CD4-positive, alpha-beta memory T cell (primary cell): ENCODE results near the gene AGBL3. TPM values are rescaled to one million over a fixed set of nuclear protein-coding genes. Genes with fewer than 3 reads are reported as not detected.

Experiments
- CTCF ChIA-PET: fragments of 350-600 bp; sonication (Branson Sonifier 250); formaldehyde crosslinking; loops from one replicate; lab custom pipeline; 2021; ENCODE audit warnings: inconsistent platforms; ENCODE audit not compliant: partially characterized antibody; lab: Charles Lee
- POLR2A ChIA-PET: fragments of 350-600 bp; sonication (Branson Sonifier 250); formaldehyde crosslinking; loops from one replicate; lab custom pipeline; 2021; ENCODE audit not compliant: partially characterized antibody; lab: Charles Lee
- DNase-seq, 5 donors: peaks; one replicate each; pipeline versions ENCODE4 v3.0.0 to v3.0.0-alpha.2; 2020 to 2022; ENCODE audit warnings: mixed read lengths in 1 of 5
- H3K27ac ChIP-seq: one replicate; pipeline ENCODE4 v1.7.0; 2013; ENCODE audit warnings: low read depth, low read length
- H3K27me3 ChIP-seq: 2 replicates; pipeline ENCODE4 v1.7.0; 2013; ENCODE audit warnings: mild to moderate bottlenecking, low read length, moderate library complexity; ENCODE audit not compliant: insufficient read depth
- H3K36me3 ChIP-seq: 2 replicates; pipeline ENCODE4 v1.7.0; 2013; ENCODE audit warnings: mild to moderate bottlenecking, low read length, moderate library complexity; ENCODE audit not compliant: insufficient read depth
- H3K4me1 ChIP-seq: 2 replicates; pipeline ENCODE4 v1.7.0; 2013; ENCODE audit warnings: mild to moderate bottlenecking, low read length, moderate library complexity; ENCODE audit not compliant: insufficient read depth
- H3K4me3 ChIP-seq, 2 donors: one replicate each; pipeline ENCODE4 v1.7.0; 2013; ENCODE audit warnings: low read length in 2 of 2, mild to moderate bottlenecking in 1 of 2
- H3K9me3 ChIP-seq, 2 donors: one replicate each; pipeline ENCODE4 v1.7.0; 2013; ENCODE audit warnings: low read length in 2 of 2, control low read depth in 1 of 2; ENCODE audit not compliant: control insufficient read depth in 1 of 2
- H3K27ac Mint-ChIP-seq, 7 donors: one replicate each; pipeline ENCODE4 v1.8.0; 2020 to 2021; ENCODE audit warnings: mixed read lengths in 7 of 7, mild to moderate bottlenecking in 6 of 7, inconsistent platforms in 3 of 7, moderate library complexity in 3 of 7
- H3K27me3 Mint-ChIP-seq, 2 donors: one replicate each; pipeline ENCODE4 v1.8.0; 2020 to 2021; ENCODE audit warnings: mixed read lengths in 2 of 2
- H3K36me3 Mint-ChIP-seq, 2 donors: one replicate each; pipeline ENCODE4 v1.8.0; 2020 to 2021; ENCODE audit warnings: mixed read lengths in 2 of 2, inconsistent platforms in 1 of 2, mild to moderate bottlenecking in 1 of 2
- H3K4me1 Mint-ChIP-seq, 4 donors: one replicate each; pipeline ENCODE4 v1.8.0; 2020 to 2021; ENCODE audit warnings: mixed read lengths in 4 of 4, mild to moderate bottlenecking in 1 of 4
- H3K4me3 Mint-ChIP-seq, 8 donors: one replicate each; pipeline ENCODE4 v1.8.0; 2020 to 2021; ENCODE audit warnings: mixed read lengths in 8 of 8, mild to moderate bottlenecking in 7 of 8, moderate library complexity in 6 of 8, inconsistent platforms in 3 of 8
- H3K9me3 Mint-ChIP-seq, 8 donors: one replicate each; pipeline ENCODE4 v1.8.0; 2020 to 2021; ENCODE audit warnings: mixed read lengths in 8 of 8, mild to moderate bottlenecking in 5 of 8, inconsistent platforms in 3 of 8, moderate library complexity in 1 of 8
- intact Hi-C: fragments of 100-400 bp; cut with micrococcal nuclease; formaldehyde crosslinking; loops from one replicate; pipeline ENCODE4 v1.15.1; 2023
- polyA plus RNA-seq, 2 donors: library from polyadenylated mRNA; unstranded; fragments of 300-500 nt; fragmentation: Illumina TruSeq; gene quantifications; one replicate each; pipeline ENCODE4 v1.2.3, GENCODE V29; 2021
- total RNA-seq, 2 experiments: library from RNA; stranded (reverse); gene quantifications; one replicate each; pipeline ENCODE4 v1.2.3, GENCODE V29; 2021

Gene AGBL3
- total and polyA plus RNA-seq, 4 experiments from 2014 or later, result 0.42 to 6.2 (median 3.2) TPM

DNA sequence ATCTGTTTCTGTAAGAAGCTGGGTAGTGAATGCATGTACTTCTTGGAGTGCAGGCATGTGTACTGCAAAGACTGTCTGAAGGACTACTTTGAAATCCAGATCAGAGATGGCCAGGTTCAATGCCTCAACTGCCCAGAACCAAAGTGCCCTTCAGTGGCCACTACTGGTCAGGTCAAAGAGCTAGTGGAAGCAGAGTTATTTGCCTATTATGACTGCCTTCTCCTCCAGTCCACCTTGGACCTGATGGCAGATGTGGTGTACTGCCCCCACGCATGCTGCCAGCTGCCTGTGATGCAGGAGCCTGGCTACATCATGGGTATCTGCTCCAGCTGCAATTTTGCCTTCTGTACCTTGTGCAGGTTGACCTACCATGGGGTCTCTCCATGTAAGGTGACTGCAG, 142.6 kb downstream of the AGBL3 start:
- POLR2A ChIA-PET, result no interaction called here
- Mint-ChIP-seq H3K36me3 (peaks cover 8 to 19% of the 10 kb centered on the region in 2 donors), H3K27ac (no peak overlapping the region), H3K4me1 (peaks cover 0 to 2% (median 0%) of the 10 kb centered on the region in 4 donors), H3K9me3 (peaks cover 0 to 33% (median 15%) of the 10 kb centered on the region in 8 donors), H3K4me3 (no peak overlapping the region), H3K27me3 (peaks cover 0 to 1% of the 10 kb centered on the region in 2 donors)
- CTCF ChIA-PET, result no interaction called here
- DNase-seq, result no peak
- Histone ChIP-seq H3K4me1 (no peaks in the 10 kb centered on the region), H3K36me3 (no peaks in the 10 kb centered on the region), H3K27ac (no peak overlapping the region), H3K9me3 (no peaks in the 10 kb centered on the region), H3K27me3 (no peaks in the 10 kb centered on the region), H3K4me3 (no peak overlapping the region)
- intact Hi-C loops, result no loop called here

DNA sequence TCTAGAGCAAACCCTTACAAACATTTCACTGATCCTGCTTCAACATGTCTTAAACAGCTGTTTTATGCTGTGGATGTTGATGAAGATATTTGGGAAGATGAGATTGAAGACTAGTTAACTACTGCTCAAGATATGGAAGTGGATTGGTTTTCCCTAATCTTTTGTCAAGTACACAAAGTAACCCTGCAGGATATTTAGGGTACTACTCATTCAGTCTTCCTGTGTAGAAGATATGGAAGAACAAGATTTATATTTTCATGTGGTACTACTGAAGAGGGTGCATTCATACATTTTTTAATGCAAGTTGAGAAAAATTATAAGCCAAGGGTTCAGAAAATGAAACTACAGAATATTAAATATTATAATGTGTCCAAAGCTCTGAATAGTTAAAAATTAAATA, 143.3 kb downstream of the AGBL3 start:
- ChIA-PET POLR2A (no interaction called here), CTCF (no interaction called here)

DNA sequence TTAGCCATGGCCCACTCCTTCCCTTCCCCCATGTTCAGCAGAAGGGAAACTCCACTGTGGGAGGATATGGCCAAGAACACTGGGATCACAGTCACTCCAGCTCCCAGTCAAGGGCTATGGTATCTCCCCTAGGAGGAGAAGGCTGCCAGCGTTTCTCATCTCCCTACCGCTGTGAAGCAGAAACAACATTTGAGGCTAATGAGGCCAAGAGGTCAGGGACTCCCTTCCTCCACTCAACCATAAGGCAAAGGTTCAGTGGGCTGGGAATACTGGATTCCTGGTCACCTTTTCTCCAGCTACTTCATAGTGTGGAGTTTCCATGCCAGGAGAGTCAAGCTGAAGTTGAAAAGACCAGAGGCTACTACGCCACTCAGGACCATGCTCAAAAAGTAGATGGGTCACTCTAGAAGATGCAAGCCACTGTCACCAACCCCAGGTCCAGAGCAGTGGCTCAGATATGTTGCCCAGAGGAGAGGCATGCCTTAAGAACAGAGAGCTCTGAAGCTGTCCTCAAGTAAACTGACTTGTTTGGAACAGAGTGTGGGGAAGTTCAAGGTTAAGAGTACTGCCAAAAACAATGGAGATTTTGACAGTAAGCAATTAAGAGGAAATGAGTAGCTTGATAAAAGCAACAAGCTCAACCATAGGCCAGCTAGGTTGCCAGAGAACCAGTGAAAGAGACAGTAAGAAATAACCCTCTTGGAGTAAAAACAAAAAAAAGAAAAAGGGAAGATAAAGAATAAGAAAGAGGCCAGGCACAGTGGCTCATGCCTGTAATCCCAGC, 157.8 kb downstream of the AGBL3 start:
- Mint-ChIP-seq H3K9me3 (peaks cover 0 to 16% (median 3%) of the 10 kb centered on the region in 8 donors), H3K4me1 (peaks cover 19 to 44% (median 29%) of the 10 kb centered on the region in 4 donors), H3K4me3 (peak overlapping the region in 1 of 8 donors; percentile 30), H3K27me3 (no peaks in the 10 kb centered on the region), H3K36me3 (peaks cover 15 to 32% of the 10 kb centered on the region in 2 donors), H3K27ac (peak overlapping the region in 6 of 7 donors; percentile 19 to 88 (median 44))
- no peak for DNase-seq
- ChIA-PET POLR2A (interaction anchor here (2.1 kb wide), 1 partner anchor 26 kb away, joined by 10 read pairs; the partner anchor contains the start of gene CYREN), CTCF (interaction anchor here (2.9 to 4.8 kb wide), 2 partner anchors 26 to 157 kb away, joined by 17 to 30 read pairs; partner anchors contain the start of genes AGBL3 and CYREN)
- Histone ChIP-seq H3K36me3 (no peaks in the 10 kb centered on the region), H3K27me3 (no peaks in the 10 kb centered on the region), H3K4me3 (no peak overlapping the region), H3K4me1 (peaks cover 29% of the 10 kb centered on the region), H3K27ac (no peak overlapping the region), H3K9me3 (no peaks in the 10 kb centered on the region)
- intact Hi-C loops, result no loop called here

More for the DNA sequence above, 143.3 kb downstream of the AGBL3 start:
- no peak overlapping the region for H3K4me3 ChIP-seq
- Mint-ChIP-seq H3K27ac (no peak overlapping the region), H3K4me3 (no peak overlapping the region), H3K36me3 (peaks cover 6 to 18% of the 10 kb centered on the region in 2 donors), H3K27me3 (peaks cover 0 to 1% of the 10 kb centered on the region in 2 donors), H3K9me3 (peaks cover 0 to 33% (median 15%) of the 10 kb centered on the region in 8 donors), H3K4me1 (peaks cover 0 to 2% (median 0%) of the 10 kb centered on the region in 4 donors)
- intact Hi-C loops, result no loop called here
- no peak overlapping the region for H3K27ac ChIP-seq
- no peak for DNase-seq
- H3K27me3 ChIP-seq, result no peaks in the 10 kb centered on the region
- H3K36me3 ChIP-seq, result no peaks in the 10 kb centered on the region
- no peaks in the 10 kb centered on the region for H3K4me1 ChIP-seq
- H3K9me3 ChIP-seq, result no peaks in the 10 kb centered on the region

DNA sequence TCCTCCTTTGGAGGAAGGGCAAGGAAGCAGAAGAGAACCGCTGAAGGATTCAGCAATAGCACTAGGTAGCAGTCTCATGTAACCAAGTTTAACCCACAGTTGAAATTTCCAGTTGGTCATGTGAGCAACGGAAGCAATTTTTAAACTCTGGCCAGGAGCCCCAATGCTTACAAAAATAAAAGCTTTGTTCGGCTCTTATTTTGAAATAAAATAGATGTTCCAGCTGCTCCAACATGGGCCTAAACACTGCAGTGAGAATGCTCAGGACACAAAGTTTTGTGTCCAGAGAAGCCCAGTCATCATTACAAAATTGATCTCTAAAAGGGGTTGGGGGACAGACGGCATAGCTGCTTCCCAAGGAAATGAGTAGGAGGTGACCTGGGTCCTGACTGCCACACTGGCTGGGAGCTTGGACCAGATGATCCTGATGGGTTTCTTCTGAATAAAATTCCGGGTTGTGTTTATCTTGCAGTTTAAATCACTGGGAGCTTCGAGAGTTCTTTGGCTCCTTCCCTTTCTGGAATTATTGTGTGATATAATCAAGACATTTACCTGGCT, 161.1 kb downstream of the AGBL3 start:
- Histone ChIP-seq H3K36me3 (no peaks in the 10 kb centered on the region), H3K27me3 (no peaks in the 10 kb centered on the region), H3K4me1 (peaks cover 61% of the 10 kb centered on the region), H3K4me3 (peak overlapping the region; percentile 48 to 67), H3K9me3 (no peaks in the 10 kb centered on the region), H3K27ac (peak overlapping the region; percentile 90)
- Mint-ChIP-seq H3K9me3 (no peaks in the 10 kb centered on the region), H3K27me3 (no peaks in the 10 kb centered on the region), H3K36me3 (peaks cover 21 to 27% of the 10 kb centered on the region in 2 donors), H3K4me3 (peak overlapping the region; percentile 85 to 96 (median 92)), H3K4me1 (peaks cover 40 to 72% (median 55%) of the 10 kb centered on the region in 4 donors), H3K27ac (peak overlapping the region; percentile 90 to 99 (median 98))
- DNase-seq, result peak in 4 of 5 donors; percentile 35 to 51 (median 44)
- ChIA-PET CTCF (interaction anchor here (1.1 to 6.4 kb wide), 10 partner anchors 9 to 715 kb away, joined by 3 to 113 read pairs (median 5); partner anchors contain the start of genes AGBL3, CYREN and WDR91), POLR2A (interaction anchor here (0.7 to 7.2 kb wide), 13 partner anchors 11 to 830 kb away, joined by 3 to 215 read pairs (median 7); partner anchors contain the start of genes AGBL3, BPGM, CYREN and SLC35B4)
- intact Hi-C loops, result loop anchor here (5.0 kb wide), 2 partner anchors 500 to 830 kb away; partner anchors contain the start of genes BPGM and SLC35B4

DNA sequence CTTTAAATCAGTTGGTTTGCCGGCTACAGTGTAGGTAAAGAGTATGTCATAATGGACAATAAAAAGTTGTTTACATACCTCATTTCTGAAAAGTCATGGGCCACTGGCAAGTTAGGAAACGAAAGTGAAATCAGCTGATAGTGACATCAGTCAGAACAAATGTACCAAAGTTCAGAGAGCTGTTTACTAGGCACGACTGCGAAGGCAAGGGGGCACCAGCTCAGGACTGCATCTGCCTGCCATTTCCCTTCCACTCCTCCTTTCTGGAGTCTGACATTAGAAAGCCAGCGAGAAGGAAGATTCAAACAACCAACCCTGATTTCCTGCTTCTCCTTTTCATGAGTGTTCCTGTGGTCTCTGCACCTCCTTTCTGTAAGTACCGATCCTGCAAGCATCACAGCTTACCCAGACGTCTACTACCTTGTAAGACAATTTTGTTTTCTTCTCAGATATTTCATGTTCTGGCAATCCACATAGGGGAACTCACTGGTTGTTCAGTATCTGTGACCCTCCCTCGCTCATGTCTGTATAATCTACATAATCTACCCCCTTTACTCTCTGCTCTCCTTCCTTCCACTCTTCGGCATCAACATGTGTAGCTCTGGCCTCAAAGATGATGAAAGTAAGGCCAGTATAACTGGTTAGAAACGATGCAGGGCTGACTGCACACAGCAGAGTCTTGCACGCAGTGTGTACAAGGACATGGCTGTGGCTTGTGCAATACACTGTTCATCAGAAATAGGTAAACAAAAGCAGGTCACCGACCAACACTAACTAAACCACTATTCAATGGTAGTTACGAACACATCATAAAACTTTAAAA, 161.8 kb downstream of the AGBL3 start, which contains the start of gene TMEM140:
Gene TMEM140 (plus strand): TSS at position 174 of the 823 bp plus-strand sequence. CDS start 16,370 bp downstream, outside the sequence.
- DNase-seq, result peak; percentile 74 to 85 (median 80)
- Mint-ChIP-seq H3K9me3 (peaks cover 0 to 6% (median 4%) of the 10 kb centered on the region in 8 donors), H3K4me1 (peaks cover 44 to 78% (median 59%) of the 10 kb centered on the region in 4 donors), H3K27ac (peak within 1 kb of the TSS; percentile 90 to 99 (median 98)), H3K27me3 (no peaks in the 10 kb centered on the region), H3K4me3 (peak within 1 kb of the TSS; percentile 85 to 96 (median 92)), H3K36me3 (peaks cover 21 to 34% of the 10 kb centered on the region in 2 donors)
- H3K4me3 ChIP-seq, result peak within 1 kb of the TSS; percentile 48 to 67
- intact Hi-C loops, result loop anchor here (1.0 to 5.0 kb wide), 5 partner anchors 21 to 831 kb away; partner anchors contain the start of genes AGBL3, BPGM, SLC35B4 and WDR91
- H3K36me3 ChIP-seq, result no peaks in the 10 kb centered on the region
- H3K4me1 ChIP-seq, result peaks cover 61% of the 10 kb centered on the region
- H3K9me3 ChIP-seq, result no peaks in the 10 kb centered on the region
- no peaks in the 10 kb centered on the region for H3K27me3 ChIP-seq
- ChIA-PET CTCF (interaction anchor here (1.1 to 6.4 kb wide), 10 partner anchors 9 to 716 kb away, joined by 3 to 113 read pairs (median 5); partner anchors contain the start of genes AGBL3, CYREN and WDR91), POLR2A (interaction anchor here (0.7 to 7.2 kb wide), 11 partner anchors 11 to 831 kb away, joined by 3 to 215 read pairs (median 9); partner anchors contain the start of genes AGBL3, BPGM, CYREN and SLC35B4)
- peak within 1 kb of the TSS; percentile 90 for H3K27ac ChIP-seq

DNA sequence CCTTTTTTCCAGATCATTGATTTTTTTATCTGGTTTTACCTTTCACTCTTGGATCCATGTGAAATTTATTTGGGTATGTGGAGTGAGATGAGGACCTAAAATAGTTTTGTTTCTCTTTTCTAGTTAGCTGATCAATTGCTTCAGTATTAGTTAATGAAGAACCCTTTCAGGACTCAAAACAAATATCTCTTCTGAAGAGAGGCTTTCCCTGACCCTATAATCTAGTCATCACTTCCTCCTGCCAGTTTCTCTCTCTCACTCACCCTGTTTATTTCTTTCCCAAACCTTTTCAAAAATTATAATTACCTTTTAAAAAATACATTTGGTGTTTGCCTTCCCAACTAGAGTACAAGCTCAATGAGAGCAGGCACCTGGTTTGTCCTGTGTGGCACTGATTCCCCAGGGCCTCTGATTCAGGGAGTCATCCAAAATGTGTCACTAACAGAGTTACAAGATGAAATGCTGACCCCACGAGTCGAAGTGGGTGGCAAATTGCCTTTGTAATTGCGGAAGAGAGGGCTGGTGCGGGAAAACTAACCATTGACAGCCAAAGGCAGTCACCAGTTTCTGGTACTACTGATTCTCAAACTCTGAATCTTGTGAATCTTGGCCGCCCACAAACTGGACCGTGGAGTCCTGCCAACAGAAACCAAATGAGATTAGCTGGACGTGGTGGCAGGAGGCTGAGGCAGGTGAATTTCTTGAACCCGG, 163.9 kb downstream of the AGBL3 start:
- Mint-ChIP-seq H3K36me3 (peaks cover 41 to 53% of the 10 kb centered on the region in 2 donors), H3K4me1 (peaks cover 54 to 88% (median 69%) of the 10 kb centered on the region in 4 donors), H3K27me3 (no peaks in the 10 kb centered on the region), H3K27ac (peak overlapping the region in 5 of 7 donors; percentile 73 to 98 (median 90)), H3K9me3 (peaks cover 5 to 26% (median 22%) of the 10 kb centered on the region in 8 donors), H3K4me3 (peak overlapping the region; percentile 49 to 96 (median 92))
- CTCF ChIA-PET, result interaction anchor here (1.0 to 6.4 kb wide), 4 partner anchors 10 to 196 kb away, joined by 3 to 113 read pairs (median 34); partner anchors contain the start of genes AGBL3 and CYREN
- H3K4me3 ChIP-seq, result no peak overlapping the region
- POLR2A ChIA-PET, result interaction anchor here (0.6 to 7.2 kb wide), 3 partner anchors 9 to 23 kb away, joined by 3 to 215 read pairs (median 74); partner anchors contain the start of gene CYREN
- H3K36me3 ChIP-seq, result no peaks in the 10 kb centered on the region
- no peaks in the 10 kb centered on the region for H3K27me3 ChIP-seq
- intact Hi-C loops, result no loop called here
- peaks cover 59% of the 10 kb centered on the region for H3K4me1 ChIP-seq
- no peaks in the 10 kb centered on the region for H3K9me3 ChIP-seq
- no peak for DNase-seq
- no peak overlapping the region for H3K27ac ChIP-seq
